ENCODE data around the gene CYBC1.
"Not testable (repeated sequence)": the region's sequence is repeated elsewhere in the genome, so short reads cannot be mapped to it uniquely, and the experiment has no call there.

CYBC1 gene

DNA sequence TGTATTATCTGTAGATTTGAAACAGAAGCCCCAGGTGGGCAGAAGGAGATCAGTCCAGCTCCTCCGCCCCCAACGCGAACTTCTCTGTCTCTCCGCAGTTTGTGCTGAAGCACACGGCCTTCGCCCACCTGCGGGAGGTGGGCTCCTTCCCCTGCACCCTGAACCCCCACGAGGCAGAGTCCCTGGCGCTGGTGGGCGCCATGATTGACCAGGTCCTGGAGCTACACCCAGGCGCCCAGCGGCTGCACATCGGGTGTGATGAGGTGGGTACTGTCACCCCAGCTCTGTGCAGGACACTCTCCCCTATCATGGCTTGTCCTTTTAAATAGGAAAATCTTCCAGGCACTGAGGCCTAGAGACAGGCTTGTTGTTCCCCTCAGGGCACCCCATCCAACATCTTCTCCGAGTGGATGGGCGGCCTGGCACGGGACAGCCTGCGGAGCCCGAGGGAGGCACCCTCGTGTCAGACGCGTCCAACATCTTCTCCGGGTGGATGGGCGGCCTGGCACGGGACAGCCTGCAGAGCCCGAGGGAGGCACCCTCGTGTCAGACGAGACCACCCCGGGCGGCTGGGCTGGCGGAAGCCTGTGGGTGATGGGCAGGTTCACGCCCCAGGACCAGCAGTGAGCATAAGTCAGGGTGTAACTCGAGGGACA is 16.9 kb downstream of the CYBC1 start:
- no peak for DNase-seq

- DNase-seq: no peak
Measured at GRCh38 chr17:82432017-82432416, 18.5 kb downstream of the CYBC1 start.

GRCh38 chr17:82429824-82430223 is 20.7 kb downstream of the CYBC1 start:
- no peak for DNase-seq

DNA sequence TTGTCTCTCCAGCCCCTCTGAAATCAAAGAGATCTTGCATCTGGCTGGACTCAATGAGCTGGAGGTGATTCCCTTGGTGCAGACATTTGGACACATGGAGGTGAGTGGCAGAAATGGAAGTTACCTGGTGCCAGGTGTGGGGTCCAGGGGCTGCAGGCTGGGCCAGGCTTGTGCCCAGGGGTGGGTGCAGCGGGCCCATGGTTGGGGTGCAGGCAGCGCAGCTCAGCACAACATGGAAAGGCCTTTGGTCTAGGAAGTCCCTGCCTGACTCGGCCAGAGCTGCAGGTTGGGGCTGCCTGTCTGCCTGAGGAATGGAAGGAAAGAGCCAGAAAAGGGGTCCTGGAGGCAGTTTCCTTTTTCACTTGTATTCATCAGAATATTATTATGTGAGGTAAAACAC is 22.0 kb downstream of the CYBC1 start:
- no peak for DNase-seq

DNA sequence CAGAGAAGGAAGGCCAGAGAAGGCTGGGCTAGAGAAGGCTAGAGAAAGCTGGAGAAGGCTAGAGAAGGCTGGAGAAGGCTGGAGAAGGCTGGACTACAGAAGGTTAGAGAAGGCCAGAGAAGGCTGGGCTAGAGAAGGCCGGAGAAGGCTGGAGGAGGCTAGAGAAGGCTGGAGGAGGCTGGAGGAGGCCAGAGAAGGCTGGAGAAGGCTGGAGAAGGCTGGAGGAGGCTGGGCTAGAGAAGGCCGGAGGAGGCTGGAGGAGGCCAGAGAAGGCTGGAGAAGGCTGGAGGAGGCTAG is 25.7 kb downstream of the CYBC1 start:
- no peak for DNase-seq

DNA sequence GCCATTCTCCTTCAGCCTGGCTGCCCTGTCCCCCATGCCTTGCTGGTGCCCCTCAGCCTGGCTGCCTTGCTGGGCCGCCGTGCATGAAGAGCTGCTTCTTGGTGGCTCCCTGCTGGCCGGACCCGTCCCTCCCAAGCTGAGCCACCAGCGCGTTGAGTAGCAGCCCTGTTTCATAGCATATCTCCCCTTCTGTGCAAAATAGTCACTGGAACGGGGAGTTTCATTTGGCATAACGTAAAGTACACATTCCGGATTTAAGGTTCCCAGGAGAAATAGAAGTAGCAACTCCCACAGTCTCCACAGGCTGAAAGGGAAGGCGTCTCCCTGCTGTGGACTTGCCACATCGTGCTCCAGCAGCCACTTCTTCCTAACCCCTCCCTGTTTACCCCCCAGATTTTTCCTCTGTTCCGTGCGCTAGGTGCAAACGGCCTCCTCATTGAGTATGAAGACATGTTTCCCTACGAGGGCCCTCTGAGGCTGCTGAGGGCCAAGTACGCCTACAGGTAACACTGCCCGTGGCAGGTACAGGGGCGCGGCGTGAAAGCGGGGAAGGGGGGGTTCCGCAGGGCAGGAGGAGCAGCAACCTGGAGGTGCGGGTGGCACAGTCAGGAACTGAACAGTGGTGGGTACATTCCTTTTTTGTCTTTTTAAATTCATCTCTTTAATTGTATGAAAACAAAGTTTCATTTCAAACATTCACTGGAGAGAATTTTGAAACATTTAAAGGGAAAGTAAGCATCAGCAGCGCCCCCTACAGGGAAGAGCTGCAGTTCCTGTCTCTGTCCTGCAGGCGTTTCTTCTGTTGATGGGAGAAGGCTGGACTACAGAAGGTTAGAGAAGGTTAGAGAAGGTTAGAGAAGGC is 26.3 kb downstream of the CYBC1 start:
- DNase-seq: peak; percentile 53 to 55

DNA sequence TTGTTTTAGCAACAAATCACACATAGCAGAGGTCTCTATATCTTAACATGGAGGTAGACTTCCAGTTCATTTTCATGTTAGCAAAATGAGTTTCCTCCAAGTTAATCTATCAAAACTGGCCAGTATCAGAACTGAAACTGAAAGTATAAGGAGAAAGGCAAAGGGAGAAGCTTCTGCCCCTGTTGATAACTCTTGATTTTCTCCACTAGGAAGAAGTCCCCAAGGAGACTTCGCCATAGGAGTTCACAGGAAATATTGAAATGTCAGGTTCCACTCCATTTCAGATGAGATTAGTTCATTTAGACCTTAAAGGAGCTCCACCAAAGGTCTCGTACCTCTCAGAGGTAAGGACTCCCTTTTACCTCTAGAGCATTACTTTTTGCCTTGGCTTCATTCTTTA is 31.0 kb downstream of the CYBC1 start:
- no peak for DNase-seq

GRCh38 chr17:82418001-82418986 is 32.3 kb downstream of the CYBC1 start, which contains the start of the genes HEXD and OGFOD3:
Gene HEXD (plus strand): TSS chr17:82418347. CDS start chr17:82419800, 1,453 bp downstream.
Gene OGFOD3 (minus strand): TSS chr17:82418586. CDS start chr17:82418485, 101 bp downstream.
- peak; percentile 78 to 91 for DNase-seq

DNA sequence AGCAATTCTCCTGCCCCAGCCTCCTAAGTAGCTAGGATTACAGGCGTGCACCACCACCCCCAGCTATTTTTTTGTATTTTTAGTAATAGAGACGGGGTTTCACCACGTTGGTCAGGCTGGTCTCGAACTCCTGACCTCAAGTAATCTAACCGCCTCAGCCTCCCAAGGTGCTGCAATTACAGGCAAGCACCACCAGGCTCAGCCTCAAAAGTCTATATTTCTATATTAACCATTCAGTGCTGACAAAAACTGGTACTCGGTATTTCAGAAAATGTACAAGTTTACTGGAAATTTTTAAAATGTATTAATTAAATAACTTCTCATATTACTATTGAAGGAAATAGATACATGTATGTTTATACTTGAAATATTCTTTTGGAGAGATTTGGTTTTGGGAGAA is 33.8 kb downstream of the CYBC1 start:
- peak; percentile 15 to 28 for DNase-seq

DNA sequence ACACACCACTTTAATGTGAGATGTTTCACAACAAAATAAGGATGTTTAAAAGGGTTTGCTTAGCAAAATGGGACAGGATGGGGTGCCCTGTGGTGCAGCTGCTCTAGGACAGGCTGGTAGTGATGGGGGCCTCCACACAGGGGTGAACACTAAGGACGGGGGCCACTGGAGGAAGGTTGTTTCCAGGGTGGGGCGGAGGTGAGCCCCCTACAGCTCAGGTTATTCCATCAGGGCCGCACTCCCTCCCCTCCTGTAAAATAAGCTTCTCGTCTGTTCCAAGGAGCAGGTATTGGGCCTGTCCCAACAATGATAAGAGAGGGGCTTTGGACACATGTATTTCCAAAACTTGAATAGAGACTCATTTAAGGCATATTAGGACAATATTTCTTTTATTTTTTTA is 34.3 kb downstream of the CYBC1 start:
- no peak for DNase-seq

DNA sequence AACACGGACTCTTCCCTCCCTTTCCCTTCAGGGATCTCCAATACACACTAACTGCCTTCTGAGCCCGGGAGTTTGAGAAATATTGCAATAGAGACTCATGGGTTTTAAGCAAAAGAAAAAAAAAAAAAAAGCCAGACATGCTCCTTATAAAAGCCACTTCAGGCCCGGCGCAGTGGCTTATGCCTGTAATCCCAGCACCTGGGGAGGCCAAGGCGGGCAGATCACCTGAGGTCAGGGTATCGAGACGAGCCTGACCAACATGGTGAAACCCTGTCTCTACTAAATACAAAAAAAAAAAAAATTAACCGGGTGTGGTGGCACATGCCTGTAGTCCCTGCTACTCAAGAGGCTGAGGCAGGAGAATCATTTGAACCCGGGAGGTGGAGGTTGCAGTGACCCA is 34.8 kb downstream of the CYBC1 start:
- DNase-seq: no peak

GRCh38 chr17:82415336-82415735 is 35.2 kb downstream of the CYBC1 start:
- DNase-seq: no peak

DNA sequence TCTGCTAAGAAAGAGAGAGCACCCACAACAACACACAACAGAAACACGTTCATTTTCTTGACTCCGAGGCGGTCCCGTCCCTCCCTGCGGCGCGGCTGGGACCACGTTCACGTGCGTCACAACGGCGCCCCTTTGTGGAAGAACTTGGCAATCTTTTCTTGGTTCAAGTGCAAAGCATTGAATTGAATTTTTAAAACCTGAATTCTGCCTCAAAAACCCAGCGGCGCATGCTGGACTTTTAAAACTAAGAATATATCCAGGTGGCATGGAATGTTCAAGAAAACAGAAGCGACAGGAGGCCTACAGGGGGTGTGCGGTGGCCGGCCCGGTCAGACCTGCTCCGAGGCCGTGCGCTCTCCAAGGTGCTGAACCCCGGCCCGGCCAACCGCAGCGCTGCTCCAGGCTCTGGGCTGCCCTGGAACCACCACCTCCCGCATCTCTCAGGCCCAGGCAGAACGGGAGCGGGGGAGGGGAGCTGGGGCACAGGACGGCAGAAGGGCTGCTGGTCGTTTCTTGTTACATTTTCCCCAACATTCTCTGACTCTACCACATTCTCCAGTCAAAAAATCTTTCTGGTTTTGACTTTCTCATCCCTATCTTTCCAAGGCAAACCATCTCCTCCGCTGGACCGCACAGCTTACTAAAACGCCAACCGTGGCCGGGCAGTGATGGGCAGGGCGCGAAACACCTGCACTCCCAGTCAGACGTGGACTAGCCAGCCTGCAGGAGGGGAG is 35.8 kb downstream of the CYBC1 start:
- peak; percentile 79 for DNase-seq

- peak; percentile 48 to 57 for DNase-seq
Measured at GRCh38 chr17:82412535-82413520, 37.7 kb downstream of the CYBC1 start.

- not testable (repeated sequence) for DNase-seq
Measured at GRCh38 chr17:82412081-82412480, 38.5 kb downstream of the CYBC1 start.

DNA sequence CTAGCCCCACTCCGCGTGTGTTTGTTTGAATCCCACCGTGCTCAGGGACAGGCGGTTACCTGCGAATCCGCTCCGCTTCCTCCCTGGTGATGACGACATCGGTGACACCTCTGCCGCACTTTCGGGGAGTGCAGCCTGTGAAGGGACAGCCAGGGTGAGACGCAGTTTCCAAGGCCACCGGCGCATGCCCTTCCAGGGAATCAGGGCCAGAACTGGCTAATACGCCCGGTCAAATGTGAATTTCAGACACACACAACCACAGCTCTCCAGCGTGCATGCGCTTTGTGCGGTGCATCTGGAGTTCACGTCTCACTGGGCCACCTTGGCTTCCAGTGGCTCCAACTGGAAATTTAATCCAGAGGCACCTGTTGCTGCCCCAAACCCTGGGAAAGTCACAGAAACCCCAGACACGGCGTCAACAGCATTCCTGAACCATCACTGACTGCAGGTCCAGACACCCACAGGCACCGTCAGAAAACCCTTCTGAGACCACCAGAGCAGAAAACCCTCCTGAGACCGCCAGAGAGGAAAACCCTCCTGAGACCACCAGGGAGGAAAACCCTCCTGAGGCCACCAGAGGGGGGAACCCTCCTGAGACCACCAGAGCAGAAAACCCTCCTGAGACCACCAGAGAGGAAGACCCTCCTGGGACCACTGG is 39.0 kb downstream of the CYBC1 start:
- DNase-seq: no peak

GRCh38 chr17:82410014-82410716 is 40.4 kb downstream of the CYBC1 start:
- no peak for DNase-seq

DNA sequence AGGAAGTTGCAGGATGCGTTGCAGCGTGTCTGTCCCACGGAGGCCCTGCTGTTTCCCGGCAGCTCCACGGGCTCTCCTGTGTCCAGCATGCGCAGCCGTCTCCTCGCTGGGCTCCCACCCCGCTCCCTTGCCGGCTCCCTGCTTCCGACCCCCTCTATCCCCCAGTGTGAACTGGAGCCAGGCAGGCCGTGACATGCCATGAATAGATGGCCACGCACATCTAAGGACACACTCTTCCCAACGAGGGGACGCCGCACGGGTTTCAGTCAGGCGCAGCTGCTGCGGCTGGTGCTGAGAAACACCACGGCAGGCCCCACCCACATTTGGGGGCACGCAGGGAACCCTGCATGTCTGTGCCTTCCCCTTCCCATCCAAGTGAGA is 41.6 kb downstream of the CYBC1 start:
- no peak for DNase-seq

- DNase-seq: no peak
Measured at GRCh38 chr17:82408288-82408937, 42.1 kb downstream of the CYBC1 start.
